SK-N-SH (cell line): ENCODE measurements around the gene CASP8. TPM values are rescaled to one million over a fixed set of nuclear protein-coding genes. Genes with fewer than 3 reads are reported as not detected.

ENCODE experiments used
- CTCF ChIA-PET: fragments of 300-600, 350-600 bp; formaldehyde crosslinking; extraction: SDS; loops from one replicate; lab custom pipeline; 2021; lab: Yijun Ruan, JAX
- POLR2A ChIA-PET: fragments of 350-600 bp; sonication (Branson Sonifier 250); formaldehyde crosslinking; extraction: SDS; loops from one replicate; lab custom pipeline; 2020; ENCODE audit warnings: antibody characterized with exemption, inconsistent platforms; lab: Yijun Ruan, JAX
- DNase-seq: peaks from one replicate; pipeline ENCODE4 v3.0.0; 2012
- H2AFZ ChIP-seq: fragments of 200-600 bp; sonication (generic); 2 replicates; pipeline ENCODE4 v1.8.1; 2016; ENCODE audit warnings: antibody characterized with exemption, mild to moderate bottlenecking, low read depth
- H3F3A ChIP-seq: fragments of 200-600 bp; sonication (generic); replicated peaks from 2 replicates; pipeline ENCODE3; 2016; ENCODE audit warnings: antibody characterized with exemption, mild to moderate bottlenecking; ENCODE audit not compliant: insufficient read depth
- H3K27ac ChIP-seq, 2 experiments: fragments of 200-500 bp in 1 of 2; fragments of 200-600 bp in 1 of 2; sonication (Bioruptor generic) in 1 of 2; sonication (generic), shearing (Covaris generic) in 1 of 2; 2 replicates each; pipeline versions ENCODE4 v1.5.1 to v1.6.1; 2014 to 2016; ENCODE audit warnings: low read depth in 2 of 2, inconsistent platforms in 1 of 2, low read length in 1 of 2, mild to moderate bottlenecking in 1 of 2, mixed read lengths in 1 of 2
- H3K27me3 ChIP-seq: fragments of 200-600 bp; sonication (generic), shearing (Covaris generic); 2 replicates; pipeline ENCODE4 v1.6.1; 2016; ENCODE audit warnings: mixed run types; ENCODE audit not compliant: insufficient read depth
- H3K36me3 ChIP-seq, 2 experiments: fragments of 200-500 bp in 1 of 2; fragments of 200-600 bp in 1 of 2; sonication (Bioruptor generic) in 1 of 2; sonication (generic) in 1 of 2; replicated peaks in 1 of 2; 2 replicates each; pipeline versions ENCODE3 to v1.5.1; 2014 to 2016; ENCODE audit warnings: low read length in 1 of 2, mild to moderate bottlenecking in 1 of 2; ENCODE audit not compliant: insufficient read depth in 2 of 2, control insufficient read depth in 1 of 2
- H3K4me1 ChIP-seq, 2 experiments: fragments of 200-500 bp in 1 of 2; fragments of 200-600 bp in 1 of 2; sonication (Bioruptor generic) in 1 of 2; sonication (generic), shearing (Covaris generic) in 1 of 2; 2 replicates each; pipeline versions ENCODE4 v1.5.1 to v1.6.1; 2014 to 2016; ENCODE audit warnings: low read depth in 1 of 2, low read length in 1 of 2, mixed run types in 1 of 2; ENCODE audit not compliant: insufficient read depth in 2 of 2, control insufficient read depth in 1 of 2
- H3K4me2 ChIP-seq: fragments of 200-600 bp; sonication (generic), shearing (Covaris generic); 2 replicates; pipeline ENCODE4 v1.6.1; 2017; ENCODE audit warnings: mixed run types
- H3K4me3 ChIP-seq, 2 experiments: fragments of 200-500 bp in 1 of 2; fragments of 200-600 bp in 1 of 2; sonication (Bioruptor generic) in 1 of 2; sonication (generic), shearing (Covaris generic) in 1 of 2; 2 replicates each; pipeline versions ENCODE4 v1.5.1 to v1.8.1; 2014 to 2016; ENCODE audit warnings: low read depth in 2 of 2, inconsistent platforms in 1 of 2, low read length in 1 of 2, mild to moderate bottlenecking in 1 of 2, mixed read lengths in 1 of 2, moderate library complexity in 1 of 2
- H3K79me2 ChIP-seq: fragments of 200-600 bp; sonication (generic); 2 replicates; pipeline ENCODE4 v1.8.1; 2017; ENCODE audit warnings: mild to moderate bottlenecking; ENCODE audit not compliant: insufficient read depth
- H3K9ac ChIP-seq: fragments of 200-600 bp; sonication (generic); 2 replicates; pipeline ENCODE4 v1.6.1; 2017; ENCODE audit warnings: mixed run types
- H3K9me2 ChIP-seq: fragments of 200-600 bp; sonication (generic); 2 replicates; pipeline ENCODE4 v1.6.1; 2017; ENCODE audit warnings: mixed run types
- H3K9me3 ChIP-seq: fragments of 200-600 bp; sonication (generic); 2 replicates; pipeline ENCODE4 v1.6.1; 2017; ENCODE audit warnings: mixed run types, mild to moderate bottlenecking, moderate library complexity
- H4K20me1 ChIP-seq: fragments of 200-600 bp; sonication (generic); 2 replicates; pipeline ENCODE4 v1.6.1; 2017; ENCODE audit warnings: mild to moderate bottlenecking, mixed run types; ENCODE audit not compliant: insufficient read depth
- ELF1 ChIP-seq: IDR thresholded peaks from 2 replicates; pipeline ENCODE4 v1.4.0; 2012
- EP300 ChIP-seq, 2 experiments: IDR thresholded peaks; 2 replicates each; pipeline versions ENCODE4 v1.4.0 to v1.6.1; 2012; ENCODE audit warnings: borderline replicate concordance in 1 of 2, low read depth in 1 of 2, low read length in 1 of 2
- FOSL2 ChIP-seq: IDR thresholded peaks from 2 replicates; pipeline ENCODE4 v1.4.0; 2012; ENCODE audit warnings: low read depth, mild to moderate bottlenecking, moderate library complexity, borderline replicate concordance
- GABPA ChIP-seq: IDR thresholded peaks from 2 replicates; pipeline ENCODE4 v1.4.0; 2012; ENCODE audit warnings: low read depth, mild to moderate bottlenecking
- GATA2 ChIP-seq: sonication (generic); formaldehyde crosslinking; IDR thresholded peaks from 2 replicates; pipeline ENCODE4 v1.5.0; 2020; ENCODE audit warnings: mild to moderate bottlenecking, missing genetic modification reagents
- IRF3 ChIP-seq: fragments of 150-350 bp; IDR thresholded peaks from 2 replicates; pipeline ENCODE4 v1.6.1; 2016; ENCODE audit warnings: mild to moderate bottlenecking, low read depth, low read length
- JUND ChIP-seq: IDR thresholded peaks from 2 replicates; pipeline ENCODE4 v1.4.0; 2012
- MEF2A ChIP-seq: IDR thresholded peaks from 2 replicates; pipeline ENCODE4 v1.4.0; 2012; ENCODE audit warnings: low read depth, borderline replicate concordance
- MXI1 ChIP-seq: IDR thresholded peaks from 2 replicates; pipeline ENCODE4 v1.6.1; 2012; ENCODE audit warnings: mild to moderate bottlenecking, low read depth, low read length, improper control_type of control experiment
- NFIC ChIP-seq: IDR thresholded peaks from 2 replicates; pipeline ENCODE4 v1.4.0; 2012; ENCODE audit warnings: borderline replicate concordance
- PBX3 ChIP-seq: IDR thresholded peaks from 2 replicates; pipeline ENCODE4; 2012
- POLR2AphosphoS5 ChIP-seq: IDR thresholded peaks from 2 replicates; pipeline ENCODE4 v1.6.1; 2012; ENCODE audit warnings: low read depth, low read length
- RAD21 ChIP-seq: IDR thresholded peaks from 2 replicates; pipeline ENCODE4 v1.6.1; 2012; ENCODE audit warnings: mild to moderate bottlenecking, low read length
- SIN3A ChIP-seq: IDR thresholded peaks from 2 replicates; pipeline ENCODE4 v1.6.1; 2012; ENCODE audit warnings: low read depth, mild to moderate bottlenecking, low read length, moderate library complexity, borderline replicate concordance
- SMC3 ChIP-seq: IDR thresholded peaks from 2 replicates; pipeline ENCODE4 v1.6.1; 2012; ENCODE audit warnings: low read depth, low read length, improper control_type of control experiment
- TAF1 ChIP-seq: IDR thresholded peaks from 2 replicates; pipeline ENCODE4 v1.6.1; 2012; ENCODE audit warnings: low read depth, mild to moderate bottlenecking, low read length, moderate library complexity, borderline replicate concordance
- USF2 ChIP-seq: fragments of 150-350 bp; IDR thresholded peaks from 2 replicates; pipeline ENCODE4 v1.6.1; 2017; ENCODE audit warnings: antibody characterized with exemption, low read length, low read depth, borderline replicate concordance
- YY1 ChIP-seq: IDR thresholded peaks from 2 replicates; pipeline ENCODE4 v1.4.0; 2012; ENCODE audit warnings: low read depth, mild to moderate bottlenecking
- ZBTB33 ChIP-seq: IDR thresholded peaks from 2 replicates; pipeline ENCODE4 v1.4.0; 2012; ENCODE audit warnings: low read depth, borderline replicate concordance
- WGBS: methylation state at CpG from one replicate; pipeline ENCODE4 v1.1.6; 2017; ENCODE audit warnings: low lambda C conversion rate; 5-methylcytosine and 5-hydroxymethylcytosine counted together
- polyA plus RNA-seq, 3 experiments: library from polyadenylated mRNA; depleted of rRNA; stranded (reverse); fragments of >200 nt; gene quantifications; 2 replicates each; pipeline ENCODE4 v1.2.3, GENCODE V29; 2012

Gene CASP8
- polyA plus RNA-seq, 1 of the 3 experiments (the other 2 are of a cell fraction) = 13.1 TPM

- Histone ChIP-seq H3K9me3 (no peaks in the 10 kb centered on the region), H3K27ac (no peak overlapping the region), H3K36me3 (no peaks in the 10 kb centered on the region), H3K4me3 (no peak overlapping the region), H2AFZ (peak overlapping the region; percentile 47; the same call in 1 of the 2 replicates), H4K20me1 (no peaks in the 10 kb centered on the region), H3K4me1 (peaks cover 0 to 9% of the 10 kb centered on the region in 2 experiments; a peak in 1 of 4 replicates), H3K4me2 (peak overlapping the region; percentile 40; the same call in 1 of the 2 replicates), H3K9me2 (no peaks in the 10 kb centered on the region), H3K27me3 (no peaks in the 10 kb centered on the region), H3K9ac (no peak overlapping the region), H3F3A (no peaks in the 10 kb centered on the region), H3K79me2 (no peaks in the 10 kb centered on the region)
- WGBS = 67% methylated on average over 7 of the region's 8 CpGs
- DNase-seq = no peak
- CTCF ChIA-PET = interaction anchor here (1.8 kb wide), 1 partner anchor 9 kb away, joined by 9 read pairs; no protein-coding TSS in a partner anchor
- TF ChIP-seq MXI1 (no peak), MEF2A (no peak), GABPA (no peak), GATA2 (CRISPR knock-in tag) (no peak), RAD21 (no peak), SIN3A (no peak), JUND (no peak), PBX3 (no peak)
- POLR2A ChIA-PET = no interaction called here
Measured at GRCh38 chr2:201223089-201224073, 37.0 kb upstream of the CASP8 start.

- H3K9me3 ChIP-seq = no peaks in the 10 kb centered on the region
- peaks cover 0 to 5% of the 10 kb centered on the region in 2 experiments; a peak in 1 of 4 replicates for H3K4me1 ChIP-seq
- H3K79me2 ChIP-seq = no peaks in the 10 kb centered on the region
- CTCF ChIA-PET = no interaction called here
- H2AFZ ChIP-seq = peak overlapping the region; percentile 17; the same call in 1 of the 2 replicates
- H3K9ac ChIP-seq = no peak overlapping the region
- H3F3A ChIP-seq = no peaks in the 10 kb centered on the region
- no peak overlapping the region for H3K4me2 ChIP-seq
- DNase-seq = no peak
- no peaks in the 10 kb centered on the region for H4K20me1 ChIP-seq
- POLR2A ChIA-PET = no interaction called here
- H3K4me3 ChIP-seq = no peak overlapping the region
- H3K9me2 ChIP-seq = no peaks in the 10 kb centered on the region
- WGBS = 76% methylated on average over 3 of the region's 3 CpGs
- no peak overlapping the region for H3K27ac ChIP-seq
- no peaks in the 10 kb centered on the region for H3K36me3 ChIP-seq
- no peak for TF ChIP-seq POLR2AphosphoS5
- TF ChIP-seq ELF1 = no peak
- TF ChIP-seq USF2 = no peak
- TF ChIP-seq SMC3 = no peak
- TF ChIP-seq FOSL2 = no peak
- no peak for TF ChIP-seq RAD21
- no peak for TF ChIP-seq YY1
- TF ChIP-seq EP300 (IDR thresholded peaks at IDR 0.05; ENCODE audit: borderline replicate concordance in 1 of 2, low read depth in 1 of 2, low read length in 1 of 2) = no peak
- TF ChIP-seq TAF1 = no peak
- no peak for TF ChIP-seq JUND
- TF ChIP-seq ZBTB33 = no peak
- TF ChIP-seq NFIC = no peak
- no peak for TF ChIP-seq MXI1
- no peak for TF ChIP-seq IRF3
- TF ChIP-seq, all 33 proteins: peak for 0
- H3K27me3 ChIP-seq = no peaks in the 10 kb centered on the region
Measured at GRCh38 chr2:201228271-201228911, 31.9 kb upstream of the CASP8 start.
